Dermis blood vessel endothelial cell (primary cell): ENCODE measurements around the gene COASY. TPM values are rescaled to one million over a fixed set of nuclear protein-coding genes. Genes with fewer than 3 reads are reported as not detected.

Experiments
- DNase-seq: peaks from one replicate; pipeline ENCODE4 v3.0.0; 2010
- total RNA-seq: library from RNA; depleted of rRNA; stranded (reverse); fragments of >200 nt; gene quantifications from 2 replicates; pipeline ENCODE4 v1.2.3, GENCODE V29; 2014

COASY gene
- 9.5 and 33.9 TPM in 2 replicates for total RNA-seq

DNA sequence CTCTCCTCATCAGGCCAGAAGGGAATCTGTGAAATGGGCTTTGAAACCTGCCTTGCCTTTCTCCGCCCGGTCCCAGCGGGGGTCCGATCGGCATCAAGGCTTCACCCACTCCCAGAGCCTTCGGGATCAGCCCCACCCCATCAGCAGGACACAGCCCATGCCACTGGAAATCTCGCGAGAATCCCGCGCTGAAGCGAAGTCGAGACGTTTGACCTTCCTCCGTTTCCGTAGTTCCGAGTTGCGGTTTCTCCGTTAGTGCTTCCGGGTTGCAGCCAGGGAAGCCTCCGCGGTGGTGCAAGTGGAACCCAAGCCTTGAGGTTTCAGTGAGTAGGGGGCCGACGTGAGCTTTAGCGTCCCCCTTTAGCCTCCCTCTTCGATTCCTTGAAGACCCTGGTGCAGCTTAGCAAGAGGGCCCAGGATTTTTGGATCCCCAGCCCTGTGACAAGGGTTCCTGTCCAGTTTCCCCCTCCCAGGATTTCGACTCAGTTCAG is at the start of gene COASY:
Gene COASY, plus strand, starts transcription at position 252 of the 491 bp plus-strand sequence. CDS start 475 bp downstream, outside the sequence.
- peak; percentile 99 for DNase-seq

DNA sequence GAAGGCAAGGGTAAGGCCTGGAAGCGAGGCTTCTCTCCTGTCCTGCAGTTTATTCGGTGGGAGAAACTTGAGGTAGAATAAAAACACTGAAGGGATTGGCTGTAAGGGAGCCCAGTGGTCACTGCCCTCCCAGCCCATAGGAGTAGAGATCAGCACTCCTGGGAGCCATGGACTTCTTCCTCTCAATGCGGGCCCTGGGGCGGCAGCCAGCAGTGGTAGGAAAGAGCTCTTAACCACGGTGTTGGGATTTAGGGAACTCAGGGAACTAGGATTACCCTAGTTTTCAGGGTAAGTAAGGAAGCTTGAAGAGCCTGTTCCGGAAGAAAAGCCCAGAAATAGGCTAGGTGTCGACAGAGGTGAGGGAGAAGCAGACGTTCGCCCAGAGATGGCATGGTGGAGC is 49.7 kb upstream of the COASY start:
- no peak for DNase-seq

DNA sequence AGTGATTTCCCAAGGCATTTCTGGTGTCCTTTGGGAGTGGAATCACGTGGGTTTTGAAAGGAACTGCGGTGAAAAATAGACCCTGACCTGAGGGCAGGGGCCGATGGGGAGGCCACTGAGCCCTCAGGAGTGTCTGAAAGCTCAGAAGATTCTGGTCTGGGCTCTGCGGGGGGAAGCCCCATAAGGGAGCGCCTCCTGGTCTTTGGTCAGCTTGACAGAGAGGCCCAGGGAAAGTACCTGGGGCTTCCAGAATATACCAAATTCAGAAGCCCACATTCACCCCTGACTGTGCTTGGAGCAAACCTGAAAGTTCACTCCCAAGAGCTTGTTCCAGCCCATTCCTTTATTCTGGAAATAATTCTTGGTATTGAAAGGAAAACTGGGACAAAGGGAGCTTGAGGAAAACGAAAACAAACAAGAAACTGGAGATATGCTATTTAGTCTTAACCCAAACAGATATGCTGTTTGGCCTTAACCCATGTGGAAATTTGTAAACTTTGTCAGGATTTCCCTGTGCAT is 49.2 kb upstream of the COASY start:
- DNase-seq = no peak

DNA sequence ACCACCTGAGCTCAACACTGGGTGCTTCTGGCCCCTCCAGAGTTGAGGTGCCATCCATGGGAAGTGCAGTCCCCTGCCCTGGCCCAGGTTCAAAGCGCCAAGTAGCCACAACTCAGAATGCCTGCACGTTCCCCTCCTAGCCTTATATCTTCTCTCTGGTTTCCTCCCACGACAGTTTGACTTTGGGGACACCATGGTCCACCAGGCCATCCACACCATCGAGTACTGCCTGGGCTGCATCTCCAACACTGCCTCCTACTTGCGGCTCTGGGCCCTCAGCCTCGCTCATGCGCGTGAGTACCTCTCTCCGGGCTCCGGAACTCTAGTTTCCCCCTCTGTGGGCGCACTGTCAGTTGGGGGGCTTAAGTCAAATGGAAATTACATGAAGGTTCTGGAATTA is 48.3 kb upstream of the COASY start:
- DNase-seq = no peak

DNA sequence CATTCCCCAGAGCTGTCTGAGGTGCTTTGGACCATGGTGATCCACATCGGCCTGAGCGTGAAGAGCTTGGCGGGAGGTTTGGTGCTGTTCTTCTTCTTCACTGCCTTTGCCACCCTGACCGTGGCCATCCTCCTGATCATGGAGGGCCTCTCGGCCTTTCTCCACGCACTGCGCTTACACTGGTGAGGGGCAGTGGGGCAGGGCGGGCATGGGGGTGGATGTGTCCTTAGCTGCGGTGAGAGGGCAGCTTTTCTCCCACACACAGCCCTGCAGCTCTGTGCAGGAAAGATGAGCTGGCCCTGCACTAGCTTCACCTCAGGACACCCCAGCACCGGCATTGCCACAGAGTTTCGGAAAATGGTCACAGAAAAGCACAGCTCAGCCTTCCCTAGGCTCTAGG is 47.7 kb upstream of the COASY start:
- DNase-seq = no peak

DNA sequence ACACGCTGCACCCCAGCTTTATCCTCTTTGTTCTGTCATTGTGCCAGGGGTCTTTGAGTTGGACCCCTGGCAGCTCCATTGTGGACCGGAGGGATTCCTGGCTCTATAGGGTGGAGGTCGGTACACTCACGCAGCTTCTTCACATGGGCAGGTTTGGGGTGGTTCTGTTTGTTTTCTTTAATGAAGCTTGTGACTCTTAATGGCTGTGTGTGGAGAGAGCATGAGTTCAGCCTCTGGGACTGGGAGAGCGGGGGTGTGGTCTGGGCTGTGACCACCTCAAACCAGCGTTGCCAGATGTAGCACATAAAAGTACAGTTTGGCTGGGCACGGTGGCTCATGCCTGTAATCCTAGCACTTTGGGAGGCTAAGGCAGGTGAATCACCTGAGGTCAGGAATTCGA is 47.1 kb upstream of the COASY start:
- DNase-seq = no peak

DNA sequence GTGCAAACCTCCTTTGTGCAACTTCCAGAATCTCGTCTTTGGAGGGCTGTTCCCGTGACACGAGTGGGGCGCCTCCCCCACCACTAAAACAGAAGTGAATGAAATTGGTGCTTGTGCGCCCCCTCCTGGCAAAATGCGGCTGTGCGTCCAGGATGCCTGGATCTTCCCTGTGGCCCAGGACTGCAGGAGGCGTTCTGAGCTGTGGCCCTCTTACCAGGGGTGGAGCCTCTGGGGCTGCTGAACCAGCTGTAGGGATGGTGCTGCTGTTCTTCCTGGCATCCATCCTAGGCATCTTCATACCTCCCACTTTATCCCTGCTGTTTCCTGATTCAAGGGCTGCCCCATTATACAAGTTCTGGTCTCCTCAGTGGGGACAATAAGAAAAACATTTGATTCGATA is 44.4 kb upstream of the COASY start:
- peak; percentile 93 for DNase-seq

DNA sequence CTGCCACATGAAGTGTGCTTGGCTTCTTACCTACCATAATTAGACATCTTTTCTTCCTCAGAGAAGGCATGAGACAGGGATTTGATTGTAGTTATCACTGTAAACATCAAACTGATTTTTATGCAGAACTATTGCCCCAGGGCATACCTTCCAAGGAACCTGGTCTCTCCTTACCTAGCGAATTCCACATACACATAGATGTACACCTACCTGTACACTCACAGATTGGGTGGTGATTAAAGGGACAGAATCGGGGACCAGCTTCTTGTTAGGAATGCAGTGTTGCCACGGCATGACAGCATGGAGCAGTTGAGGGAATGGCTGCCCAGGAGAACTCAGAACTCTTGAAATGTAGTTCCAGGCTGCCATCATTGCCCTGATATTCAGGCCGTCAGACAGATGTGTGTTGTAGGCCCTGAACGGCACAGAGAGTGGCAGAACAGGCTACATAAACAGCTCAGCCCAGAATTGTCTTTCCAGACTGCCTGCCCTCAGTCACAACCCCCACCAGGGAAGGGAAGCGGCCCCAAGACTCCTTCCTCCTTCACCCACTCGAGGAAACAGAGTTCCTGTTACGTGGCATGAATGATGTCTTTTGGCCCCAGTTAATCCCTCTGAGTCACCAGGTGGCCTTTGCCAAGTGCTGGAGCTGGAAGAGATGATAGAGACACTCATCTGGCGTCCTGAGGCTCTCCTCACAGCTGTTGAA is 43.7 kb upstream of the COASY start:
- DNase-seq = peak; percentile 99

DNA sequence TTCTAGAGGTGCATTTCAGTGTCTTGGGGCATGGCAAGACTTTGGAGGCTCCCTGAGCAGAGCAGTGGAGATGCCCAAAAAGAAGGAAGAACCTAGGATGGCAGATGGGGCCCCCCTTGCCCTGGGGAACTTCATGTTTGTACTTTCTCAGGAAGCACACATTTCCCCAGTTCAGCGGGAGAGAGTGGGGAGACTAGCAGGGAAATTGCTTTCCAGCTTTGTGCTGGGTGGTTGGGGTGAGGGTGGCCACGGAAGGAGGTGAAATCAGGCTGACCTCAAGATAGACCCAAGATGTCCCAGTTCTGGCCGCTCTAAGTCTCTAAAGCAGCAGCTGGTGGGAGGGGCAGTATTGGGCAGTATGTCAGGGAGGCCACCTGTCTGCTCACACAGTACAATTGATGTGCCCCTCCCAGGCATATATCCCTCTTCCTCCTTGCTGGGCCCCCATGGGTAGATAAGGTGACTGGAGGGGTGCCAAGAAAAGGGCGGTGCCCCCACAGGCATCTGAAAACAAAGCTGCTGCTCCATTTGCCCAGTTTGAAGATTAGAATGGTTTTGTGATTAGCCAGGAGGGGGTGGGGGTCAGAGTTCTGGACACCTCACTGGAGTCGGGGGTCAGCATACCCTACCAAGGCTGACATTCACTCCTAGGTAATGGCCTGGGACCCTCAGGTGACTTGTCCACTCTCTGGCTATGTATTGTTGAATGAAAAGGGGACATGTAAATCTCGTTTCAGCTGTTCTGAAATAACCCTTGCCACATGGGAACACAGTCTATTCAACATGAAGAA is 43.0 kb upstream of the COASY start:
- peak; percentile 91 for DNase-seq

DNA sequence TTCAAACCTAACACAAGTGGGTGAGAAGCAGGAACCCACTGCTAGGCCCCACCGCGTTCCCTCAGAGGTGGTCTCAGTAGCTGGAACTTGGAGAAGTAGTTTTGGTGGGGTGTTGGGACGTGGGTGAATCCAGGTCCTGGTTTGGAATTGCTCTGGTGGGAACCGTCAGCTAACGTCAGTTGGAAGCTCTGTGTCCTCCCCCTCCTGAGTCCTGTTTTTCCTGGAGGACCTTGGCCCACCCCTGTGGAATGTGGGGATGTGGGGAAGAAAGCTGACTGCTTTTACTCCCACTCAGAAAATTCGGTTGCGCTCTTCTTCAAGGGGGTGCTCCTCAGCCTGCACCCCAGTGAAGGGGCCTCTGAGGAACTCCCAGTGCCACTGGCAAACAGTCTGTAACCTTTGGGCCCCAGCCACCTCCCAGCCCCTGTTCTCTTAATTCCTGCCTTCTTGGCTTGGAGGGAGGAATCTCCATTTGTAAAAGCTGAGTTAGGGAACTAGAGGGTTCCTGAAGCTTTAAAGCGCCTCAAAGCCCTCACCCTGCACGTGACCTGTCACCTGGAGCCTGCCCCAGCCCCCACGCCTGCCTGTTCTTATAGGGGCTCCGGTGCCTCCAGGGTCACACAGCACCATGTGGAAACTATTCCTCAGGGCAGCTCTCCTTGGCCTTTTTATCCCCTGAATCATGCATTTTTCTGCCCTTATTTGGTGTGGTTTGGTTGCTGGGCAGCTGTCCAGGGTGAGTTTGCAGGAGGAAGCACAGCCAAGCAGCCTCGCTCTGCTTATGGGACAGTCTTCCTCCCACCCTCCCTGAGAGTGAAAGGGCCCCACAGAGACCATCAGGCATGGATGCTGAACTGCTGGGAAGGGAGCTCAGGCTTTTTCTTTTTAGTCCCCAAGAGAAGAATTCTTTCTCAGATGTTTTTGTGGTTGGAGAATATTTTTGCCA is 42.1 kb upstream of the COASY start:
- DNase-seq = peak; percentile 98

DNA sequence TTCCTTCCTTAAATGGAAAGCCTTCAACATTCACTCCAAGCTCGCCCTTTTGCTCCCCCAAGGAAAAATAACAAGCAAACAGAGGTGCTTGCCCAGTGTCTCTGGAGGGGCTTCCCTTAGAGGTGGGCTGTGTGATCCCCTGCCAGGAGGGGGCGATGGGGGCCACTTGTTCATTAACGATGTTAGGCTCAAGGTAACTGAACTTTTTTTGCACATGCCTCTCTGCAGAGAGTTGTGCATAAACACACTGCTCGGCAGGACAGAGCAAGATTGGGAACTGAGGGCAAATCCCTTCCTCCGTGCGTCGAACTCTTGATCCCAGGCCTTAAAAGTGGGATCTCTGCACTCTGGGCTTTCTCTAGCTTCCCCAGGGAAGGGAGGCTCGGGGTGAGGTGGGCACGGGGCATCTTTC is 41.4 kb upstream of the COASY start:
- DNase-seq = no peak

DNA sequence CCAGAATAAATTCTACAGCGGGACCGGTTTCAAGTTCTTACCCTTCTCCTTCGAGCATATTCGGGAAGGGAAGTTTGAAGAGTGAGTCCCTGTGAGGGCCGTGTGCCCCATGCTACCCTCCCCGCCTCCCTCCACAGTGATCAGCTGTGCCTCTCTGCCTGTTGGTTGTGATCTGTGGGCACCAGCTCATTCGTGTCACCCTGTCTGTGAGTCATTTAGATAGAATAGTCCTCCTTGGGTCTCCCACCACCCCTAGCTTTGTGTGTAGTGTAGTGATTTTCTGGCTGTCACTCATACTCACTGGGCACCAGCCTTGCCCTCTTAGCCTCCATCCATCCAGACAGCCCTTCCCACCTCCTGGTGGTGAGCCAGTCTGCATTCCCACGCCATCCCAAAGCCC is 40.9 kb upstream of the COASY start:
- peak; percentile 32 for DNase-seq

DNA sequence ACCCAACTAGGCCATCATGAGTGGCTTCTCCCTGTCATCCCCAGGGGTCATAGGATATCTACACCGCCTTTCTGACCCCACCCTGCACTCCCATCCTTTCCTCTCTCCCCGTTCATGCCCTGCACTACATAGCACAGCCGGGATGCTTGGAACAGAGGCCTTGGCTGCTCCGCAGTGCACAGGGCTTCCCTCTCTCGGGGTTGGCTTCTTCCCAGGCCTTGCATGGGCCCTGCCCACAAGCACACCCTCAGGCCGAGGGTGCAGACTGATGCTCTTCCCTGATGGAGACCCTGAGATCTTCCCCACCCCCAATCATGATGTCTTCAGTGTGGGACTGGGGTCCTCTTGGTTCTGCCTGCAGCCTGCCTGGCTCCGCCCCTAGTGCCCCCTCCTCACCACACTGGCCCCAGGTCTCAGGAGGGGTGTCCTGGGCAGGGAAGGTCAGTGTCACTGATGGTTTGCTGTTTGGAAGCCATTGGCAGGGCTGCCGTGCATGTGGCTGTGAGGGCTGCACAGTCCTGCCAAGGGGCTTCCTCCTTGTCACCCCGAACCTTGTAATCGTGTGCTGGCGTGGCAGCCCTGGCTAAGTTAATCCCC is 40.2 kb upstream of the COASY start:
- DNase-seq = no peak

DNA sequence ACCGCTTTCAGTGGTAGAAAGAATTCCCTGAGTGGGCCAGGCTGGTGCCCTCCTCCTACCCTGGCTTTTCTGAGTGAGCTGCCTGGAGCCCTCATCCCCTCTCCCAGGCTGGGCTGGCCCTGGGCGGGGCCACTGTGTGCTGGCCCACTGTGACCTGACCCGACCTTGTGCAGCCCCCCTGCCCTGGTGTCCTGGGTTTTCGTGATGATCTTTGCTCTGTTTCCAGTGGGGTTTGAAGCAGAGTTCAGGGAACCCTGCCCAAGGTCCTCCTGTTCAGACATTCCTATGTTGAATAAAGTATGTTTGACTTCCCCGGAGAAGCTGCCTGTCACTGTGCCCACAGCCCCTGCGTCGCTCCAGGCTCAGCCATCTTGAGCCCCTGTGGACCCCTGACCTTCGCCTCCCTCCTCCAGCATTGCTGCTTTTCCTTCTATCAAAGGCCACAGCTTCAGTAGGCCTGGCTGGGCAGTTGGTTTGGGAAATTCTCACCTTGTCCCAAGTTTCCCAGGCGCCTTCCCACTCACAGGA is 39.6 kb upstream of the COASY start:
- DNase-seq = no peak

DNA sequence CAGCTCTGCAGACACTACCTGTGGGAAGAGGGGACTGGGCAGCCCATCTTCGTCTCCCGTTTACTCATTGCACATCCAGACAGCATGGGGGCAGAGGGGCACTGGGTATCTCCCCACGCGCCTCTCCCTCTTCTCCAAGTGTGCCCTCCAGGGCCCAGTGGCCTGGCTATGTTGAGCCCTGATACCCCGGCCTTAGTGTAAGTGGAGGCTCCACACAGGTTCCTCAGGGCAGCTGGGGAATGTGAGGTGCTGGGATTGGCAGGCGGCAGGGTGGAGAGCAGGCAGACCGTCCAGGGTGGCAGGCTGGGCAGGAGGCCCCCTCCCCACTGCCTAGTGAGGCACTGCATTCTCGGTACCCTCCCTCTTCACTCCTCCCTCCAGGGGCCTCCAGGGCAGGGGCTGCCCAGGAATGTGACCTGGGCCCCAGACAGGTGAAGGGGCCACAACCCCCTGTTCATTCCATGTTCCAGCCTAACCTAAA is 39.1 kb upstream of the COASY start:
- no peak for DNase-seq

DNA sequence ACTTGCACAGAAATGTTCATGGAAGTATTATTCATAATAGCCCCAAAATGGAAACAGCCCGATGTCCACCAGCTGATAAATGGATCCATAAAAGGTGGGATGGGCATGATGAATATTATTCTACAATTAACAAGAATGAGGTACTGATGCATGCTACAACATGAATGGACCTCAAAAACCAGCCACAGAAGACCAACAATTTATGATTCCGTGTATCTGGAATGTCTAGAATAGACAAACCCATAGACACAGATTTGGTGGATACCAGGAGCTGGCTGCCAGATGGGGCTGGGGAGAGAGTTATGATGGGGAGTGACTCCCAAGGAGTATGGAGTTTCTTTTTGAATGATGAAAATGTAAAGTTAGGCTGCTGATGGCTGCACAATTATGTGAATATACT is 36.7 kb upstream of the COASY start:
- no peak for DNase-seq

DNA sequence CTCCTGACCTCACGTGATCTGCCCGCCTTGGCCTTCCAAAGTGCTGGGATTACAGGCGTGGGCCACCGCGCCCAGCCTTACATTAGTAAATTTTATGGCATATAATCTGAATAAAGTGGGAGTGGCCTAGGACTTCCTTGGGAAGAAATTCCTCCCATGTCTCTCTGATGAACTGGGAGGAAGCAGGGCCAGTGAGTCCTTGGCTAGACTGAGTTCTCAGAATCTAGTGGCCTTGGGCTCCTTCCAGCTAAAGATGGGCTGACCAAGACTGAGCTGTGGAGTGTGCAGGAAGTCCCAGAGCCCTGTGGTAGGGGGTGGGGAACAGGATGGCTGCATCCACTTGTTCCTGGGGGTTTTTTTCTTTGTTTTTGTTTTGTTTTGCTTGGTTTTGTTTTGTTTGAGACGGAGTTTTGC is 35.9 kb upstream of the COASY start:
- peak; percentile 84 for DNase-seq

DNA sequence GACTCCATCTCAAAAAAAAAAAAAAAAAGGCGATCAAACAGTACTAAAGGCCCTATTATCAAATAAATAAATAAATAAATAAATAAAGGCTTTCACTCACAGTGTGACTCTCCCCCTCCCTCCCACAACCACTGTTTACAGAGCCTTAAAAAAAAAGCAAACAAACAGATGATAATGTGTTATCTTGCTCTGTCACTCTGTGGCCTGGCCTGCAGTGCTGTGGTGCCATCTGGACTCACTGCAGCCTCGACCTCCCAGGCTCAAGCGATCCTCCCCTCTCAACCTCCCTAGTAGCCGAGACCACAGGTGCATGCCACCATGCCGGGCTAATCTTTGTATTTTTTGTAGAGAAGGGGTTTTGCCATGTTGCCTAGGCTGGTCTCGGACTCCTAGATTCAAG is 34.0 kb upstream of the COASY start:
- DNase-seq = no peak

DNA sequence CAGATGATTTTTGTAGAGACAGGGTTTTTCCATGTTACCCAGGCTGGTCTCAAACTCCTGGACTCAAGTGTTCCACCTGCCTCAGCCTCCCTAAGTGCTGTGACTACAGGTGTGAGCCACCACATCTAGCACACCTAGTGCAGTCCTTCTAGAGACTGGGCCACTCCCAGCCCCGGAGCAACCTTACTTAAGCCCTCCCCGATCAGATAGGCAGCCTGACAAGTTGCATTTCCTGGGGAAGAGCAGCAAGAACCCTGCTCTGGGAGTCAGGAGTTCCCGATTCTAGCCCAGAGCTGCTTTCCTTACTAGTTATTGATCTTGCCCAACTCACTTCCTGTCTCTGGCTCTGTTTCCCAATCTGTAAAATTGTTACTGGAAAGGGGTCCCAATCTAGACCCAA is 32.9 kb upstream of the COASY start:
- DNase-seq = no peak

DNA sequence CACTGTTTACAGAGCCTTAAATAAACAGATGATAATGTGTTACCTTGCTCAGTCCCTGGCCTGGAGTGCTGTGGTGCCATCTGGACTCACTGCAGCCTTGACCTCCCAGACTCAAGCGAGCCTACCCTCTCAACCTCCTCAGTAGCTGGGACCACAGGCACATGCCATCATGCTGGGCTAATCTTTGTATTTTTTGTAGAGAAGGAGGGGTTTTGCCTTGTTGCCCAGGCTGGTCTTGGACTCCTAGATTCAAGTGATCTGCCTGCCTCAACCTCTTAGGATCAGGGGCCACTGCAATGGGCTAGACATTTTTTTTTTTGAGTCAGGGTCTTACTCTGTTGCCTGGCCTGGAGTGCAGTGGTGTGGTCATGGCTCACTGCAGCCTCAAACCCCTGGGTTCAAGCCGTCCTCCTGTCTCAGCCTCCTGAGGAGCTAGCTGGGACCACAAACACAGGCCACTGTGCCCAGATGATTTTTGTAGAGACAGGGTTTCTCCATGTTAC is 30.9 kb upstream of the COASY start:
- DNase-seq = no peak
